MM.1S (cell line): ENCODE measurements around the gene KLHDC9.
A peak's percentile ranks its signal among the peaks of the same experiment; 100 is the strongest.

Experiments used
- DNase-seq: peaks from one replicate; pipeline ENCODE4 v3.0.0-alpha.2; 2015
- H2AFZ ChIP-seq: fragments of 300-600 bp; sonication (generic); 2 replicates; pipeline ENCODE4 v1.6.0; 2016; ENCODE audit warnings: antibody characterized with exemption, low read length
- H3F3A ChIP-seq: fragments of 300-600 bp; sonication (generic); 2 replicates; pipeline ENCODE4 v1.6.1; 2016; ENCODE audit warnings: mild to moderate bottlenecking, antibody characterized with exemption, low read length, moderate library complexity, mixed read lengths; ENCODE audit not compliant: insufficient read depth
- H3K27ac ChIP-seq: fragments of 300-600 bp; sonication (generic); 2 replicates; pipeline ENCODE4 v1.5.1; 2016; ENCODE audit warnings: mild to moderate bottlenecking, low read length
- H3K27me3 ChIP-seq: fragments of 300-600 bp; sonication (generic); replicated peaks from 2 replicates; pipeline ENCODE4 v1.6.0; 2016; ENCODE audit warnings: low read length; ENCODE audit not compliant: insufficient read depth
- H3K36me3 ChIP-seq: fragments of 300-600 bp; sonication (generic); replicated peaks from 2 replicates; pipeline ENCODE4 v1.6.1; 2016; ENCODE audit warnings: mild to moderate bottlenecking, low read length, mixed read lengths; ENCODE audit not compliant: insufficient read depth
- H3K4me1 ChIP-seq: fragments of 300-600 bp; sonication (generic); 2 replicates; pipeline ENCODE4 v1.6.1; 2016; ENCODE audit warnings: low read length, mixed read lengths
- H3K4me2 ChIP-seq: fragments of 300-600 bp; sonication (generic); 2 replicates; pipeline ENCODE4 v1.6.0; 2016; ENCODE audit warnings: low read depth, low read length
- H3K4me3 ChIP-seq: fragments of 300-600 bp; sonication (generic); 2 replicates; pipeline ENCODE4 v1.5.1; 2016; ENCODE audit warnings: low read length, mixed read lengths
- H3K79me2 ChIP-seq: fragments of 300-600 bp; sonication (generic); 2 replicates; pipeline ENCODE4 v1.6.1; 2016; ENCODE audit warnings: mixed run types, low read length, mixed read lengths
- H3K9ac ChIP-seq: fragments of 300-600 bp; sonication (generic); 2 replicates; pipeline ENCODE4 v1.6.1; 2016; ENCODE audit warnings: low read length, mixed read lengths
- H3K9me2 ChIP-seq: fragments of 300-600 bp; sonication (generic); replicated peaks from 2 replicates; pipeline ENCODE4 v1.6.1; 2016; ENCODE audit warnings: mild to moderate bottlenecking, low read length, mixed read lengths; ENCODE audit not compliant: insufficient read depth
- H3K9me3 ChIP-seq: fragments of 300-600 bp; sonication (generic); replicated peaks from 2 replicates; pipeline ENCODE4 v1.6.1; 2016; ENCODE audit warnings: mild to moderate bottlenecking, low read length, mixed read lengths; ENCODE audit not compliant: insufficient read depth
- H4K20me1 ChIP-seq: fragments of 300-600 bp; sonication (generic); 2 replicates; pipeline ENCODE4 v1.6.1; 2016; ENCODE audit warnings: mild to moderate bottlenecking, low read length, moderate library complexity, mixed read lengths; ENCODE audit not compliant: insufficient read depth
- EZH2 ChIP-seq: fragments of 300-600 bp; sonication (generic); optimal IDR thresholded peaks from 2 replicates; pipeline ENCODE3; 2017; ENCODE audit warnings: low read depth, mild to moderate bottlenecking, antibody characterized with exemption, low read length, mixed read lengths
- EZH2phosphoT487 ChIP-seq: fragments of 300-600 bp; sonication (generic); IDR thresholded peaks from 2 replicates; pipeline ENCODE4 v1.6.1; 2018; ENCODE audit warnings: antibody characterized with exemption, low read length
- TF ChIP-seq, protein P1 (sequence below): fragments of 300-600 bp; sonication (generic); IDR thresholded peaks from 2 replicates; pipeline ENCODE4 v1.5.1; 2016; ENCODE audit warnings: antibody characterized with exemption, low read length, mixed read lengths

Gene KLHDC9

DNA sequence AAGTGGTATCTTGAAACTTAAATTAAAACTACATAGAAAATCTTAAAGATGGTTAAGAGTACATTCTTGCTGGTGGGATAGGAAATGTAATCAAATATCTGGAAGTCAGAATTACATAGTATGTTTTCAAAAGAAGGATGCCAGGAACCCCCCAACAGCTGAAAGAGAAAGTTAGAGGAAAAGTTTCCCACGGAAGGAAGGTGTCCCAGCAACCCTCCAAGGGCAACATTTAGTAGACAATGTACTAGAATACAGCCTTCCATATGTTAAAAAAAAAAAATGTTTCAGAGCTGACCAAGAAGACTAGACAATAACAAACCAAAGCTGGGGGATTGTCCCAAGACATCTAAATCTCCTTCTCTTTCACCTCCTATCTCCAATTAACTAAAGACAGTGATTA is 32.1 kb downstream of the KLHDC9 start:
- peaks cover 27% of the 10 kb centered on the region for H3F3A ChIP-seq
- H3K4me2 ChIP-seq = no peak overlapping the region
- H3K79me2 ChIP-seq = peaks cover 89% of the 10 kb centered on the region

DNA sequence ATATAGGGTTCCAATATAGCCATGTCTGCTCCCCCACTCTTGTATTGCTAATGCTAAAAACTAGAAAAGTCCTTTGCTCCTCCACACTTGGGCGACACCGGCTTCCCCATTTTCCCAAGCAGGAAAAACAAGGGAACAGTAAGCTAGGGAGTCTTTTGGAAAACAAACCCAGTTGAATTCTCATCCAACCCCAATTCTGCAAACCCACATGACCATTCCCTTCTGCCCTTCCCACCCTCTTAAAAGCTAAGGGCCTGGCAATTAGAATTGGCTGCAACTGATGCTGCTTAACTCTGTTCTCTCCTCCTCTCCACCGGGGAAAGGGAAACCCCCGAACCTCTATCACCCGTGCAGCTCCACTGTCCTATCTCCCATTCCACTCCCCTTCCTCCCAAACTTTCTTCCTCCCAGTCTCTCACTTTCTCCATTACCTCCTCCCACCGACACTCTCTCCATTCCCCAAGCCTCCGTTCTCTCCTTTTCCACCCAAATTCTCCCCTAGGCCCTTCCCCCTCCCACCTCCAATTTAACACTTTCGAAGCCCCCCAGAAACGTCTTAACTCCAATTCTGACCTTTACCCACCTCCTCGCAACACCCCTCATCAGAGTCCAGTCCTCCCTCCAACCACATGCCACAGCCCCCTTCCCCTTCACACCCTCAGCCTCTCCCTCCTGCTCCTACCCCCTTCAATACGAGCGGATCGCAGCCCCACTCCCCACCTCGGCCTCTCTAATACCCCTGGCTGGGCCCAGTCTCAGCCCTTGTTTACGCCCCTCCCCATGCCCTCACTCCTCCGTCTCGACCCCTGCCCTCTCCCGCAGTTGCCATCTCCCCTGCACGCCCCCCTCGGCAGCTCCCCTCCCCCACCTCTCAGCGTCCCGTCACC is 33.6 kb downstream of the KLHDC9 start:
- H3F3A ChIP-seq = peaks cover 33% of the 10 kb centered on the region
- H3K27me3 ChIP-seq = no peaks in the 10 kb centered on the region
- H2AFZ ChIP-seq = peak overlapping the region; percentile 90
- H3K4me1 ChIP-seq = peaks cover 9% of the 10 kb centered on the region; the same call in 1 of the 2 replicates
- no peaks in the 10 kb centered on the region for H3K9me3 ChIP-seq
- H3K9me2 ChIP-seq = no peaks in the 10 kb centered on the region
- H3K36me3 ChIP-seq = no peaks in the 10 kb centered on the region
- no peak for DNase-seq
- H3K4me2 ChIP-seq = peak overlapping the region; percentile 94
- TF ChIP-seq EZH2 = no peak
- TF ChIP-seq, protein P1, sequence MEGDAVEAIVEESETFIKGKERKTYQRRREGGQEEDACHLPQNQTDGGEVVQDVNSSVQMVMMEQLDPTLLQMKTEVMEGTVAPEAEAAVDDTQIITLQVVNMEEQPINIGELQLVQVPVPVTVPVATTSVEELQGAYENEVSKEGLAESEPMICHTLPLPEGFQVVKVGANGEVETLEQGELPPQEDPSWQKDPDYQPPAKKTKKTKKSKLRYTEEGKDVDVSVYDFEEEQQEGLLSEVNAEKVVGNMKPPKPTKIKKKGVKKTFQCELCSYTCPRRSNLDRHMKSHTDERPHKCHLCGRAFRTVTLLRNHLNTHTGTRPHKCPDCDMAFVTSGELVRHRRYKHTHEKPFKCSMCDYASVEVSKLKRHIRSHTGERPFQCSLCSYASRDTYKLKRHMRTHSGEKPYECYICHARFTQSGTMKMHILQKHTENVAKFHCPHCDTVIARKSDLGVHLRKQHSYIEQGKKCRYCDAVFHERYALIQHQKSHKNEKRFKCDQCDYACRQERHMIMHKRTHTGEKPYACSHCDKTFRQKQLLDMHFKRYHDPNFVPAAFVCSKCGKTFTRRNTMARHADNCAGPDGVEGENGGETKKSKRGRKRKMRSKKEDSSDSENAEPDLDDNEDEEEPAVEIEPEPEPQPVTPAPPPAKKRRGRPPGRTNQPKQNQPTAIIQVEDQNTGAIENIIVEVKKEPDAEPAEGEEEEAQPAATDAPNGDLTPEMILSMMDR = no peak
- peak overlapping the region; percentile 52; the same call in 1 of the 2 replicates for H3K27ac ChIP-seq
- H3K4me3 ChIP-seq = peak overlapping the region; percentile 88
- no peaks in the 10 kb centered on the region for H4K20me1 ChIP-seq
- H3K79me2 ChIP-seq = peaks cover 91% of the 10 kb centered on the region
- peak overlapping the region; percentile 81 for H3K9ac ChIP-seq

More for the DNA sequence above, 32.1 kb downstream of the KLHDC9 start:
- Histone ChIP-seq H3K4me3 (no peak overlapping the region), H3K27me3 (no peaks in the 10 kb centered on the region), H3K9me2 (no peaks in the 10 kb centered on the region), H3K27ac (no peak overlapping the region), H2AFZ (no peak overlapping the region), H4K20me1 (no peaks in the 10 kb centered on the region), H3K36me3 (no peaks in the 10 kb centered on the region), H3K4me1 (peaks cover 9% of the 10 kb centered on the region; the same call in 1 of the 2 replicates), H3K9ac (no peak overlapping the region), H3K9me3 (no peaks in the 10 kb centered on the region)
- DNase-seq = no peak
- no peak for TF ChIP-seq EZH2phosphoT487
- TF ChIP-seq, protein P1 = no peak
- TF ChIP-seq EZH2 = no peak

DNA sequence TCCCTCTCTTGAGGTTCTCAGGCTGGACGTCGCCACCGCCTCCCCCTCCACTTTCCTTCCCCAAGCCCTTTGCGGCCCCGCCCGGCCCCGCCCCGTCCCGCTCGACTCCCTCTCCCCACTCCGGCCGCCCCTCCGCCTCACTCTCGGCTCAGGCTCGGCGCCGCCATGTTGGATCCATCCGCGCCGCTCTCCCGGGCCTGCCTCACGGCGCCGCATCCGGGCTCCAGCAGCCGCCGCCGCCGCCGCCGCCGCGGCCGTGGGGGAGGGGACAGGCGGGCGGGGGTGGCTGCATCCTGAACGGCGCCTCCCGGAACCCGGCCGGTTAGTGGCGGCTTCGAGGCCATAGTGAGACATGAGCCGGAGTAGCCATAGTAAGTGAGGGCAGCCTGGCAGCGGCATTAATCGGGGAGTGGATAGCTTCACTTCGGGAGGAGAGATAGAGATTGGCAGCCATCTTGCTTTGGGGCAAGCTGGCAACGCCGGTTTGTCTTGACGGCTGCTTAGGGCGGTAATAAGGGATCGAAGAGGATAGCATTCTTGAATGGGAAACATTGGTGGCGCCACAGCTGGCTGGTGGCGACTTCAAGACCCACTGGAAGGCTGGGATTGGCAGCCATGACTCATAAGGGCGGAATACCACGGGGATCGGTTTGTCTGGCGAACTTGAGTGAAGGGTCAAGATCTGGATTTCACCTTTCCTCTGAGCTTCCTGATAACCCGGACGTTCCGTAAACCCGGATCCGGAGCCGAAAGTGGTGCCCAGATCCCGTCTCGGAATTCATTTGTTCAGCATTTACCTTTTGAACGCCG is 34.5 kb downstream of the KLHDC9 start, which contains the start of gene DEDD:
Gene DEDD (minus strand): TSS at position 258 of the 810 bp plus-strand sequence. CDS start 8,205 bp downstream, outside the sequence.
- Histone ChIP-seq H3K9ac (peak within 1 kb of the TSS; percentile 81), H3K27ac (peak within 1 kb of the TSS; percentile 52; the same call in 1 of the 2 replicates), H3K4me1 (peaks cover 9% of the 10 kb centered on the region; the same call in 1 of the 2 replicates), H4K20me1 (no peaks in the 10 kb centered on the region), H3F3A (peaks cover 33% of the 10 kb centered on the region), H3K36me3 (no peaks in the 10 kb centered on the region), H3K9me3 (no peaks in the 10 kb centered on the region), H3K4me2 (peak within 1 kb of the TSS; percentile 95), H3K9me2 (no peaks in the 10 kb centered on the region), H3K4me3 (peak within 1 kb of the TSS; percentile 88), H3K79me2 (peaks cover 82% of the 10 kb centered on the region), H2AFZ (peak within 1 kb of the TSS; percentile 90), H3K27me3 (no peaks in the 10 kb centered on the region)
- peak; percentile 97 for DNase-seq
- TF ChIP-seq EZH2phosphoT487 (no peak), EZH2 (no peak)
- TF ChIP-seq, protein P1 = no peak
